HepG2 (cell line): ENCODE results near the gene CD300LF. TPM values are rescaled to one million over a fixed set of nuclear protein-coding genes. Genes with fewer than 3 reads are reported as not detected.
A peak's percentile ranks its signal among the peaks of the same experiment; 100 is the strongest.

ENCODE experiments used
- ARNT2 ChIP-seq: sonication (generic); formaldehyde crosslinking; IDR thresholded peaks from 2 replicates; pipeline ENCODE4 v1.8.0; 2022; ENCODE audit warnings: mild to moderate bottlenecking, low read depth, missing genetic modification reagents, moderate library complexity
- GABPB1 ChIP-seq: IDR thresholded peaks from 2 replicates; pipeline ENCODE4 v1.6.1; 2016; ENCODE audit warnings: mild to moderate bottlenecking, missing genetic modification reagents, moderate library complexity, missing compliant biosample characterization
- KLF12 ChIP-seq: sonication (generic); formaldehyde crosslinking; IDR thresholded peaks from 2 replicates; pipeline ENCODE4 v1.4.0; 2020; ENCODE audit warnings: missing genetic modification reagents, borderline replicate concordance
- LCORL ChIP-seq, 2 experiments: fragments of 450-650 bp in 1 of 2; sonication (generic) in 1 of 2; formaldehyde crosslinking in 1 of 2; IDR thresholded peaks; 2 replicates each; pipeline versions ENCODE4 v1.5.0 to v1.6.1; 2017 to 2020; ENCODE audit warnings: antibody characterized with exemption in 1 of 2, missing genetic modification reagents in 1 of 2
- MIER2 ChIP-seq: IDR thresholded peaks from 2 replicates; pipeline ENCODE4 v1.6.1; 2016; ENCODE audit warnings: missing biosample characterization, missing genetic modification reagents
- NR2F1 ChIP-seq, 2 experiments: fragments of 450-650 bp in 1 of 2; formaldehyde crosslinking in 1 of 2; IDR thresholded peaks; 2 replicates each; pipeline versions ENCODE4 v1.5.0 to v1.6.1; 2016 to 2020; ENCODE audit warnings: mild to moderate bottlenecking in 1 of 2, missing compliant biosample characterization in 1 of 2, missing genetic modification reagents in 1 of 2, moderate library complexity in 1 of 2
- PAX8 ChIP-seq: sonication (generic); formaldehyde crosslinking; IDR thresholded peaks from 2 replicates; pipeline ENCODE4 v1.8.0; 2022; ENCODE audit warnings: mild to moderate bottlenecking, missing genetic modification reagents, borderline replicate concordance
- PHF21A ChIP-seq: sonication (generic); formaldehyde crosslinking; IDR thresholded peaks from 2 replicates; pipeline ENCODE4 v1.5.0; 2020; ENCODE audit warnings: mild to moderate bottlenecking, missing genetic modification reagents
- REST ChIP-seq, 2 experiments: IDR thresholded peaks; 2 replicates each; pipeline ENCODE4 v1.6.1; 2011 to 2012; ENCODE audit warnings: low read length in 2 of 2, borderline replicate concordance in 1 of 2, low read depth in 1 of 2, mild to moderate bottlenecking in 1 of 2, moderate library complexity in 1 of 2
- SALL2 ChIP-seq: sonication (generic); formaldehyde crosslinking; IDR thresholded peaks from 2 replicates; pipeline ENCODE4 v1.8.1; 2023; ENCODE audit warnings: mild to moderate bottlenecking, missing genetic modification reagents, inconsistent platforms
- TEAD3 ChIP-seq: optimal IDR thresholded peaks from 2 replicates; pipeline ENCODE3; 2016; ENCODE audit warnings: borderline replicate concordance
- TOPORS ChIP-seq: sonication (generic); formaldehyde crosslinking; IDR thresholded peaks from 2 replicates; pipeline ENCODE4 v1.8.0; 2023; ENCODE audit warnings: mild to moderate bottlenecking, missing genetic modification reagents
- ZNF101 ChIP-seq: sonication (generic); formaldehyde crosslinking; IDR thresholded peaks from 2 replicates; pipeline ENCODE4 v1.4.0; 2020; ENCODE audit warnings: mild to moderate bottlenecking, low read depth, missing genetic modification reagents, borderline replicate concordance
- ZNF7 ChIP-seq: IDR thresholded peaks from 2 replicates; pipeline ENCODE4 v1.6.1; 2016; ENCODE audit warnings: missing biosample characterization, missing genetic modification reagents
- ZNF713 ChIP-seq: sonication (generic); formaldehyde crosslinking; IDR thresholded peaks from 2 replicates; pipeline ENCODE4 v1.4.0; 2020; ENCODE audit warnings: mild to moderate bottlenecking, missing genetic modification reagents
- ZNF790 ChIP-seq: sonication (generic); formaldehyde crosslinking; IDR thresholded peaks from 2 replicates; pipeline ENCODE4 v1.8.0; 2022; ENCODE audit warnings: missing genetic modification reagents, mild to moderate bottlenecking, borderline replicate concordance
- polyA plus RNA-seq, 8 experiments: library from polyadenylated mRNA; depleted of rRNA in 3 of 8; stranded (reverse) in 7 of 8; unstranded in 1 of 8; fragments of >200 nt; fragmentation: Illumina TruSeq in 4 of 8; extraction: Trizol in 4 of 8; gene quantifications; 2 replicates each; pipeline versions ENCODE4 v1.2.1 to v1.2.3, GENCODE V29; 2011 to 2016; ENCODE audit warnings: low read depth in 4 of 8, missing spikeins in 1 of 8, mixed read lengths in 1 of 8; ENCODE audit not compliant: insufficient read depth in 1 of 8
- total RNA-seq, 5 experiments: library from RNA; depleted of rRNA; stranded (reverse); fragments of >200 nt; fragmentation: Illumina TruSeq; extraction: Trizol; gene quantifications; 2 replicates each; pipeline ENCODE4 v1.2.3, GENCODE V29; 2016; ENCODE audit warnings: low read depth in 1 of 5
- TF ChIP-seq, protein P1 (sequence below), 2 experiments: sonication (generic) in 1 of 2; formaldehyde crosslinking in 1 of 2; IDR thresholded peaks; 2 replicates each; pipeline versions ENCODE4 v1.4.0 to v1.6.1; 2018 to 2020; ENCODE audit warnings: missing genetic modification reagents in 2 of 2, borderline replicate concordance in 1 of 2, low read depth in 1 of 2, mild to moderate bottlenecking in 1 of 2, missing biosample characterization in 1 of 2
- TF ChIP-seq, protein P2 (sequence below): sonication (generic); formaldehyde crosslinking; IDR thresholded peaks from 2 replicates; pipeline ENCODE4 v1.4.0; 2020; ENCODE audit warnings: low read depth, missing genetic modification reagents

CD300LF gene
- total and polyA plus RNA-seq, 2 of the 13 experiments (the other 11 are each of a cell fraction or from before 2014, with no cell fraction given): not detected

DNA sequence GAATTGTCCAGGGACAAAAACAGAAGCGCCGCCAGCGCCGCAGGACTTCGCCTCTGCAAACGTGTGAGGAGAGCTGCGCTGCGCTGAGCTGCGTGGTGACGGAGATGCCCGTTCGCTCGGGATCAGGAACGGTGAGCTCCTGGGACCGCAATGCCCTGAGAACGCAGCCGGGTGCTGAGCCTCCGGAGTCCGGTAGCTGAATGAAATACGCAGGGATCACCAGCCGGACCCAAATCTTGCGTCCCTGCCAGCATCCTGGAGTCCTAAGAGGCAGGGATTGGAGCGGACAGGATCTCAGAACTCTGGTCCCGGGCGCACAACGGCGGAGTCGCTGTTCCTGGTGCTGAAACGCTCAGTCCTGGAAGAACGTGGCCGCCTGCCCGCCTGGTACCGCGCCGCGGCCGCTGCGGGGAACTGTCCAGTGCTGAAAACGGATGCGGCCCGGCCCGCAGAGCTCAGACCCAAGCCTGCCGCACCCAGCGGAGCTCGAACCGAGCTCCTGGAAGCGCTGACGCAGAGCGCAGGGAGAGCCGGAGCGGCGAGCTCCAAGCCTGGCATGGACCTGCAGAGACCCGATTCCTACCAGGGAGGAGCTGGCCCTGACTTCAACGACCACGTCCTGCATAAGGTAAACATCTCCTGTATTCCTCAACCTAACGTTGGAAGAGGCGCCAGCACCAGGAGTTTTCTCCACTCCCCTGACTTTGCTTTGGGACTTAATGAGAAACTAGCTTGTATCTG lies 41.5 kb downstream of the CD300LF start (continued):
- TF ChIP-seq, protein P1, sequence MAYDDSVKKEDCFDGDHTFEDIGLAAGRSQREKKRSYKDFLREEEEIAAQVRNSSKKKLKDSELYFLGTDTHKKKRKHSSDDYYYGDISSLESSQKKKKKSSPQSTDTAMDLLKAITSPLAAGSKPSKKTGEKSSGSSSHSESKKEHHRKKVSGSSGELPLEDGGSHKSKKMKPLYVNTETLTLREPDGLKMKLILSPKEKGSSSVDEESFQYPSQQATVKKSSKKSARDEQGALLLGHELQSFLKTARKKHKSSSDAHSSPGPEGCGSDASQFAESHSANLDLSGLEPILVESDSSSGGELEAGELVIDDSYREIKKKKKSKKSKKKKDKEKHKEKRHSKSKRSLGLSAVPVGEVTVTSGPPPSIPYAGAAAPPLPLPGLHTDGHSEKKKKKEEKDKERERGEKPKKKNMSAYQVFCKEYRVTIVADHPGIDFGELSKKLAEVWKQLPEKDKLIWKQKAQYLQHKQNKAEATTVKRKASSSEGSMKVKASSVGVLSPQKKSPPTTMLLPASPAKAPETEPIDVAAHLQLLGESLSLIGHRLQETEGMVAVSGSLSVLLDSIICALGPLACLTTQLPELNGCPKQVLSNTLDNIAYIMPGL (CRISPR knock-in tag; IDR thresholded peaks at IDR 0.05; ENCODE audit: borderline replicate concordance in 1 of 2, low read depth in 1 of 2): peak; percentile 71 to 98; a peak in 3 of 4 replicates
- peak; percentile 93 for TF ChIP-seq TEAD3 (CRISPR knock-in tag)
- peak; percentile 100 for TF ChIP-seq MIER2 (CRISPR knock-in tag)
- TF ChIP-seq GABPB1 (CRISPR knock-in tag): peak; percentile 90
- TF ChIP-seq REST (IDR thresholded peaks at IDR 0.05; ENCODE audit: borderline replicate concordance in 1 of 2, low read depth in 1 of 2, low read length in 2 of 2): peak; percentile 98 to 99
- TF ChIP-seq ARNT2 (CRISPR knock-in tag): peak; percentile 100
- TF ChIP-seq SALL2 (CRISPR knock-in tag): peak; percentile 100
- peak; percentile 78 for TF ChIP-seq PHF21A
- TF ChIP-seq ZNF713 (CRISPR knock-in tag): peak; percentile 100
- peak; percentile 100 for TF ChIP-seq PAX8 (CRISPR knock-in tag)
- TF ChIP-seq LCORL (IDR thresholded peaks at IDR 0.05): no peak
- peak; percentile 98 for TF ChIP-seq LCORL (CRISPR knock-in tag; IDR thresholded peaks at IDR 0.05)
- TF ChIP-seq, protein P2, sequence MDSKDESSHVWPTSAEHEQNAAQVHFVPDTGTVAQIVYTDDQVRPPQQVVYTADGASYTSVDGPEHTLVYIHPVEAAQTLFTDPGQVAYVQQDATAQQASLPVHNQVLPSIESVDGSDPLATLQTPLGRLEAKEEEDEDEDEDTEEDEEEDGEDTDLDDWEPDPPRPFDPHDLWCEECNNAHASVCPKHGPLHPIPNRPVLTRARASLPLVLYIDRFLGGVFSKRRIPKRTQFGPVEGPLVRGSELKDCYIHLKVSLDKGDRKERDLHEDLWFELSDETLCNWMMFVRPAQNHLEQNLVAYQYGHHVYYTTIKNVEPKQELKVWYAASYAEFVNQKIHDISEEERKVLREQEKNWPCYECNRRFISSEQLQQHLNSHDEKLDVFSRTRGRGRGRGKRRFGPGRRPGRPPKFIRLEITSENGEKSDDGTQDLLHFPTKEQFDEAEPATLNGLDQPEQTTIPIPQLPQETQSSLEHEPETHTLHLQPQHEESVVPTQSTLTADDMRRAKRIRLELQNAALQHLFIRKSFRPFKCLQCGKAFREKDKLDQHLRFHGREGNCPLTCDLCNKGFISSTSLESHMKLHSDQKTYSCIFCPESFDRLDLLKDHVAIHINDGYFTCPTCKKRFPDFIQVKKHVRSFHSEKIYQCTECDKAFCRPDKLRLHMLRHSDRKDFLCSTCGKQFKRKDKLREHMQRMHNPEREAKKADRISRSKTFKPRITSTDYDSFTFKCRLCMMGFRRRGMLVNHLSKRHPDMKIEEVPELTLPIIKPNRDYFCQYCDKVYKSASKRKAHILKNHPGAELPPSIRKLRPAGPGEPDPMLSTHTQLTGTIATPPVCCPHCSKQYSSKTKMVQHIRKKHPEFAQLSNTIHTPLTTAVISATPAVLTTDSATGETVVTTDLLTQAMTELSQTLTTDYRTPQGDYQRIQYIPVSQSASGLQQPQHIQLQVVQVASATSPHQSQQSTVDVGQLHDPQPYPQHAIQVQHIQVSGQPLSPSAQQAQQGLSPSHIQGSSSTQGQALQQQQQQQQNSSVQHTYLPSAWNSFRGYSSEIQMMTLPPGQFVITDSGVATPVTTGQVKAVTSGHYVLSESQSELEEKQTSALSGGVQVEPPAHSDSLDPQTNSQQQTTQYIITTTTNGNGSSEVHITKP (CRISPR knock-in tag): peak; percentile 94
- peak in 1 of 2 experiments; percentile 82; a peak in 1 of 4 replicates for TF ChIP-seq NR2F1 (CRISPR knock-in tag; IDR thresholded peaks at IDR 0.05)
- TF ChIP-seq ZNF7 (CRISPR knock-in tag): peak; percentile 92
- TF ChIP-seq TOPORS (CRISPR knock-in tag): peak; percentile 100
- TF ChIP-seq KLF12 (CRISPR knock-in tag): peak; percentile 100
- TF ChIP-seq ZNF101 (CRISPR knock-in tag): peak; percentile 98
- peak; percentile 100 for TF ChIP-seq ZNF790 (CRISPR knock-in tag)
